Breast epithelium (tissue), 4 donors: Measurements from ENCODE around the gene KIAA1549. TPM values are rescaled to one million over a fixed set of nuclear protein-coding genes. Genes with fewer than 3 reads are reported as not detected.

Experiments
- DNase-seq, 2 donors: peaks; one replicate each; pipeline ENCODE4 v3.0.0-alpha.2; 2019; ENCODE audit warnings: low spot score in 2 of 2
- H3K27ac ChIP-seq, 2 donors: fragments of 200-600 bp; sonication (generic) in 1 of 2; one replicate each; pipeline ENCODE4 v1.5.1; 2016 to 2019; ENCODE audit warnings: mild to moderate bottlenecking in 1 of 2
- H3K27me3 ChIP-seq, 2 donors: fragments of 200-600 bp; sonication (generic) in 1 of 2; one replicate each; pipeline versions ENCODE4 v1.5.1 to v1.6.0; 2017 to 2019; ENCODE audit warnings: control low read depth in 1 of 2, mild to moderate bottlenecking in 1 of 2
- H3K36me3 ChIP-seq: fragments of 200-600 bp; one replicate; pipeline ENCODE4 v1.5.1; 2019
- H3K4me1 ChIP-seq, 2 donors: fragments of 200-600 bp; sonication (generic); one replicate each; pipeline ENCODE4 v1.5.1; 2016 to 2019; ENCODE audit warnings: control low read depth in 1 of 2
- H3K4me3 ChIP-seq, 3 donors: fragments of 200-600 bp; sonication (generic); 1 replicate in 2 of 3; 2 replicates in 1 of 3; pipeline ENCODE4 v1.5.1; 2016 to 2019; ENCODE audit warnings: mild to moderate bottlenecking in 3 of 3, moderate library complexity in 2 of 3
- H3K9me3 ChIP-seq, 2 donors: fragments of 200-600 bp; sonication (generic) in 1 of 2; one replicate each; pipeline ENCODE4 v1.5.1; 2016 to 2019; ENCODE audit warnings: control low read depth in 1 of 2
- POLR2A ChIP-seq: fragments of 450-650 bp; IDR thresholded peaks from one replicate; pipeline ENCODE4 v1.6.1; 2016; ENCODE audit warnings: antibody characterized with exemption, mild to moderate bottlenecking, moderate library complexity
- POLR2AphosphoS5 ChIP-seq, 3 donors: sonication (generic); formaldehyde crosslinking; IDR thresholded peaks; one replicate each; pipeline ENCODE4 v1.6.1; 2017; ENCODE audit warnings: antibody characterized with exemption in 3 of 3
- intact Hi-C: fragments of 100-400 bp; cut with DNase I; formaldehyde crosslinking; loops from one replicate; pipeline ENCODE4 v1.15.1; 2023; ENCODE audit warnings: low total_unique reads
- total RNA-seq, 3 donors: library from RNA; depleted of rRNA; stranded (reverse); fragments of >200 nt; gene quantifications; one replicate each; pipeline ENCODE4 v1.1.0, GENCODE V29; 2016
- TF ChIP-seq, protein P1 (sequence below), 3 donors: fragments of 450-650 bp; IDR thresholded peaks; one replicate each; pipeline ENCODE4 v1.5.1; 2016 to 2017; ENCODE audit warnings: antibody characterized with exemption in 3 of 3, mild to moderate bottlenecking in 3 of 3, moderate library complexity in 3 of 3

The KIAA1549 gene
- total RNA-seq, 3 donors from 2014 or later, result 1.8 to 3.9 (median 2.8) TPM

DNA sequence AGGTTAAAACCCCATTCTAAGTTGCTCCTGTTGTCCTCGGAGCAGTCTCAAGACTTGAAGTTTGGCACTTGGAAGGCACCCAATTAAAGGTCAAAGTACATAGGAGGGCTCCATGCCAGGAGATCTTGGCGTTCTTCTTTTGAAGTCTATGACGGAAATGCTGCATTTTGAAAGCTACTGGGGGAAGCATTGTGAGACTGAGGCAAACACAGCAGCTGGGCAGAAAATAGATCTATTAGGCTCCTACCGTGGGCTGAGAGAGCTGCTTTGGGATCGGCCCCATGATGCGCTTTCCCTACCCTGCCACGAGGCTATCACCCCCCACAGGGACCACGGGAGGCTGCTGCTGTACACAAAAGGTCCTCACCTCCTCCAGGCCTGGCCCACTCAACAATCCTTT lies 20.0 kb downstream of the KIAA1549 start:
- Histone ChIP-seq H3K9me3 (no peaks in the 10 kb centered on the region), H3K4me3 (no peak overlapping the region), H3K36me3 (no peaks in the 10 kb centered on the region), H3K27ac (no peak overlapping the region), H3K4me1 (no peaks in the 10 kb centered on the region), H3K27me3 (no peaks in the 10 kb centered on the region)
- intact Hi-C loops, result loop anchor here (10.0 kb wide), 1 partner anchor 1724 kb away; no protein-coding TSS in a partner anchor
- no peak for DNase-seq
- no peak for TF ChIP-seq POLR2A
- TF ChIP-seq, protein P1, sequence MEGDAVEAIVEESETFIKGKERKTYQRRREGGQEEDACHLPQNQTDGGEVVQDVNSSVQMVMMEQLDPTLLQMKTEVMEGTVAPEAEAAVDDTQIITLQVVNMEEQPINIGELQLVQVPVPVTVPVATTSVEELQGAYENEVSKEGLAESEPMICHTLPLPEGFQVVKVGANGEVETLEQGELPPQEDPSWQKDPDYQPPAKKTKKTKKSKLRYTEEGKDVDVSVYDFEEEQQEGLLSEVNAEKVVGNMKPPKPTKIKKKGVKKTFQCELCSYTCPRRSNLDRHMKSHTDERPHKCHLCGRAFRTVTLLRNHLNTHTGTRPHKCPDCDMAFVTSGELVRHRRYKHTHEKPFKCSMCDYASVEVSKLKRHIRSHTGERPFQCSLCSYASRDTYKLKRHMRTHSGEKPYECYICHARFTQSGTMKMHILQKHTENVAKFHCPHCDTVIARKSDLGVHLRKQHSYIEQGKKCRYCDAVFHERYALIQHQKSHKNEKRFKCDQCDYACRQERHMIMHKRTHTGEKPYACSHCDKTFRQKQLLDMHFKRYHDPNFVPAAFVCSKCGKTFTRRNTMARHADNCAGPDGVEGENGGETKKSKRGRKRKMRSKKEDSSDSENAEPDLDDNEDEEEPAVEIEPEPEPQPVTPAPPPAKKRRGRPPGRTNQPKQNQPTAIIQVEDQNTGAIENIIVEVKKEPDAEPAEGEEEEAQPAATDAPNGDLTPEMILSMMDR (IDR thresholded peaks at IDR 0.05), result no peak
- TF ChIP-seq POLR2AphosphoS5 (IDR thresholded peaks at IDR 0.05), result no peak

DNA sequence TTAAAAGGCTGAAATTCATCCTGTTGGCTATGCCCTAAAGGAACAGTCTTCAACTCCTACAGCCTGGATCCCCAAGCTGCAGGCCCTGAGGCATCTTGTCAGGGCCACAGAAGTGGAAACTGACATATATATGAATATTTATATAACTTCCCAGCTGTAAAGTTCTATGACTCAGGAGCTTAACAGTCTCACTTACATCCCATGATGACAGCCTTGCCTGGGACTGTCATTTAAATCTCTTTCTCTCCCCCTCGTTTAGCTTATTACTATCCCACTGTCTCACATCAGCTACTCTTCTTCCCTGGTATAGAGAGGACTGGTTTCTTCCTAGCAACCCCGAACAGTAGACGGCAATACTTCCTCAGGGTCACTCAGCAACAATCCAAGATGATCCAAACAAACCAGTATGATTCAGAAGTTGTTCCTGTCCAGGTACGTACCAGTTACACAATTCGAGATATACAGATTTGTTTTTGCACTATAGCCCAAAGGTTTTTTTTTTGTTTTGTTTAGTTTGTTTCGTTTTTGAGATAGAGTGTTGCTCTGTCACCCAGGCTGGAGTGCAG lies 22.7 kb downstream of the KIAA1549 start:
- no peak for DNase-seq
- intact Hi-C loops, result no loop called here
- Histone ChIP-seq H3K27ac (peak overlapping the region; percentile 70 to 79), H3K4me3 (no peak overlapping the region), H3K36me3 (no peaks in the 10 kb centered on the region), H3K4me1 (no peaks in the 10 kb centered on the region), H3K27me3 (no peaks in the 10 kb centered on the region), H3K9me3 (no peaks in the 10 kb centered on the region)
- peak in 1 of 3 donors; percentile 35 for TF ChIP-seq POLR2AphosphoS5 (IDR thresholded peaks at IDR 0.05)
- TF ChIP-seq, protein P1 (IDR thresholded peaks at IDR 0.05), result no peak

DNA sequence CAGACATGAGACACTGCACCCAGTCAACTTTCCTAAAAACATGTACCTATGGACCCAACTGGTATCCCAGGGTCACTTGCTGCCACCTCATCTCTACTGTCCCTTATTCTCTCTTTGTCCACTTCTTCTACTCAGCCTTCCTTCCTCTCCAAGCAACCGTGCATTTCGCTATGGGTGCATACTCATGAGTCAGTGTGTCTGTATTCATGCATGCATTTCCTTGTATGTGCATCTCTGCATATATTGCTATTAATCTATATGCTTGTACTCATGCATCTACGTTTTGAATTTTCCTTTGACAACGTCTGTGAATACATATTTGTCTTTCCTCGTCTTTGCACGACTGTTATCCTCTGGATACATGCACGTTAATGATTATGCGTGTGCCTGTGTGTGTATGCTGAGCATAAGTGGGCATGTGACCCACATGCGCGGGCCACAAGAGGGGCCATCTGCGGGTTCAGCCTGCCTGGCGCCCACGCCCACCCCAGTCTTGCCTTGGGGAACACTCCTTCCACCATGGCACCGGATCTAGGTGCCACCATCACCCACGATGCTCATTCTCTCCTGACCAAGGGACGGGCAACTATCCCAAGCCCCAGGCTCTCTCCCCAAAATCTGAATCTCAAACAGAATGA lies 23.3 kb downstream of the KIAA1549 start:
- no peak for DNase-seq
- H3K36me3 ChIP-seq, result no peaks in the 10 kb centered on the region
- H3K27ac ChIP-seq, result peak overlapping the region; percentile 70 to 79
- no peak overlapping the region for H3K4me3 ChIP-seq
- TF ChIP-seq POLR2AphosphoS5 (IDR thresholded peaks at IDR 0.05) (no peak), POLR2A (no peak)
- TF ChIP-seq, protein P1 (IDR thresholded peaks at IDR 0.05), result no peak
- intact Hi-C loops, result no loop called here
- H3K4me1 ChIP-seq, result no peaks in the 10 kb centered on the region
- H3K27me3 ChIP-seq, result no peaks in the 10 kb centered on the region
- H3K9me3 ChIP-seq, result no peaks in the 10 kb centered on the region

DNA sequence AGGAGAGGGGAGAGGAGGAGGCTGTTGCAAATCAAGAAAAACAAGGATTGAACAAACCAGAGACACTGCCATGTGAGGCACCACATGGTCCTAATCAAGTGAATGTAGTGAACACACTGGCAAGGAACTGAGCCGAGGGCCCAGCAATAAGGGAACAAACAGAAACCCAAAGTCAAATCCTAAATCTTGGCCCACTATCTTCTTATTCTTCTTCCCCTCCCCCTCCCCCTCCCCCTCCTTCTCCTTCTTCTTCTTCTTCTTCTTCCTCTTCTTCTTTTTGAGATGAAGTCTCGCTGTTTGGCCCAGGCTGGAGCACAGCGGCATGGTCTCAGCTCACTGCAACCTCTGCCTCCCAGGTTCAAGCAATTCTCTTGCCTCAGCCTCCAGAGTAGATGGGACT lies 24.0 kb downstream of the KIAA1549 start:
- H3K36me3 ChIP-seq, result no peaks in the 10 kb centered on the region
- DNase-seq, result no peak
- no peaks in the 10 kb centered on the region for H3K4me1 ChIP-seq
- H3K9me3 ChIP-seq, result no peaks in the 10 kb centered on the region
- TF ChIP-seq POLR2A (no peak), POLR2AphosphoS5 (IDR thresholded peaks at IDR 0.05) (no peak)
- TF ChIP-seq, protein P1 (IDR thresholded peaks at IDR 0.05), result no peak
- H3K27me3 ChIP-seq, result no peaks in the 10 kb centered on the region
- no peak overlapping the region for H3K27ac ChIP-seq
- intact Hi-C loops, result no loop called here
- no peak overlapping the region for H3K4me3 ChIP-seq
